ENCODE measurements around the gene TMEM178A. TPM values are rescaled to one million over a fixed set of nuclear protein-coding genes. Genes with fewer than 3 reads are reported as not detected.

The TMEM178A gene
- total and polyA plus RNA-seq, 2 of the 8 experiments (the other 6 are each of a cell fraction or from before 2014, with no cell fraction given), result 11.2 to 14.9 TPM

DNA sequence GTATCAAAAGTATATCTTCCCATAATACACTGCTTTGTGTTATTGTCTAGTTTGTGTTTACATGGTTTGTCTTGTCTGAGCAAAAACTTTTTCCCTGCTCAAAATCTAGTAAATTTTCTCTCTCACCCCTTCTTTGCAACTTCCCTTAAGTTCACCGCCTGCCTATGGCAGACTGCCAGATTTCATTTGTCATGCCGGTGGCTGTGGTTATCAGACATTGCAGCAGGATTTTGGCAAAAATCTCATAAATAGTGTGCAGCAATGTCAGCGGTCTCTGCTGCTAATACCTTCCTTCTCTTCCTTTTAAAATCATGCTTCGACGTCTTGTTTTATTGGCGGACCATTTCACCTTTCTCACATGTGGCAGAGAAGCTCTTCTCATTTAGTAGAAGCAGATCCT is 45.6 kb upstream of the TMEM178A start:
- H4K8ac ChIP-seq (ENCODE audit: extremely low read depth, insufficient read depth, low read length), result no peak overlapping the region
- no peak for DNase-seq (ENCODE audit: low read depth in 1 of 2, low spot score in 2 of 2)
- H4K5ac ChIP-seq (ENCODE audit: insufficient read length, low read depth, low read length), result no peak overlapping the region
- no peaks in the 10 kb centered on the region for H3K9me3 ChIP-seq (ENCODE audit: insufficient read depth in 2 of 2, low read depth in 1 of 2, low read length in 1 of 2)
- no peaks in the 10 kb centered on the region for H3K36me3 ChIP-seq (ENCODE audit: control insufficient read depth in 2 of 4, insufficient read depth in 4 of 4, low read length in 3 of 4)
- no peaks in the 10 kb centered on the region for H4K20me1 ChIP-seq (replicated peaks in 1 of 2; ENCODE audit: control insufficient read depth in 1 of 2, insufficient read depth in 2 of 2, low read length in 2 of 2)
- no peak overlapping the region for H4K91ac ChIP-seq (replicated peaks; ENCODE audit: insufficient read length, low read length)
- ChIA-PET POLR2A (ENCODE audit: partially characterized antibody) (no interaction called here), CTCF (ENCODE audit: partially characterized antibody) (interaction anchor here (0.7 to 1.5 kb wide), 2 partner anchors 107 to 452 kb away, joined by 3 read pairs; no protein-coding TSS in a partner anchor)
- no peak overlapping the region for H3K9ac ChIP-seq (replicated peaks in 1 of 4; ENCODE audit: extremely low read depth in 1 of 4, low read depth in 3 of 4, low read length in 3 of 4)
- no peaks in the 10 kb centered on the region for H3K79me2 ChIP-seq (ENCODE audit: control insufficient read depth in 1 of 2, insufficient read depth in 2 of 2, low read length in 2 of 2)
- H3K4ac ChIP-seq (replicated peaks; ENCODE audit: insufficient read length, low read depth, low read length), result no peak overlapping the region
- H3K23ac ChIP-seq (ENCODE audit: insufficient read length), result no peak overlapping the region
- no peak overlapping the region for H3K27ac ChIP-seq (ENCODE audit: low read depth, low read length)
- no peak overlapping the region for H3K4me3 ChIP-seq (ENCODE audit: extremely low read depth in 1 of 4, insufficient read depth in 2 of 4, low read depth in 3 of 4, low read length in 4 of 4)
- FAIRE-seq, result no peak
- no peak overlapping the region for H3K4me2 ChIP-seq (ENCODE audit: insufficient read depth in 1 of 2, low read depth in 2 of 2, low read length in 2 of 2)
- no peak overlapping the region for H2AFZ ChIP-seq (ENCODE audit: low read length)
- 90% methylated on average over 6 of the region's 6 CpGs; no CpG with 5 or more reads in 1 of the 2 experiments for WGBS, 2 experiments (ENCODE audit: extremely low coverage in 1 of 2, insufficient coverage in 1 of 2, insufficient read length in 1 of 2, insufficient replicate concordance in 2 of 2, low coverage in 1 of 2, low lambda C conversion rate in 2 of 2, missing lambda C conversion rate in 1 of 2)
- H2BK120ac ChIP-seq (replicated peaks; ENCODE audit: low read depth, low read length), result no peak overlapping the region
- H3K14ac ChIP-seq (ENCODE audit: insufficient read length), result no peak overlapping the region
- H3K4me1 ChIP-seq (replicated peaks in 1 of 4; ENCODE audit: control insufficient read depth in 3 of 4, insufficient read depth in 4 of 4, low read length in 3 of 4), result peaks cover 0 to 10% (median 3%) of the 10 kb centered on the region in 4 experiments; a peak in 2 of 7 replicates
- no peak overlapping the region for H2AK5ac ChIP-seq (ENCODE audit: low read depth, low read length)
- peaks cover 0 to 1% (median 0%) of the 10 kb centered on the region in 4 experiments; a peak in 1 of 7 replicates for H3K27me3 ChIP-seq (replicated peaks in 1 of 4; ENCODE audit: control insufficient read depth in 3 of 4, extremely low read depth in 1 of 4, insufficient read depth in 3 of 4, low read length in 3 of 4)
- H3K23me2 ChIP-seq (ENCODE audit: low read depth, low read length), result no peaks in the 10 kb centered on the region
- H2BK20ac ChIP-seq (ENCODE audit: low read length), result no peak overlapping the region
- no peak overlapping the region for H3K18ac ChIP-seq (ENCODE audit: extremely low read depth, low read length)
- H3K56ac ChIP-seq (replicated peaks; ENCODE audit: insufficient read length, low read depth, low read length), result no peak overlapping the region
- H3K79me1 ChIP-seq (ENCODE audit: low read depth, low read length), result no peaks in the 10 kb centered on the region
- H2BK5ac ChIP-seq (ENCODE audit: low read depth, low read length), result no peak overlapping the region
- no peak overlapping the region for H2BK12ac ChIP-seq (ENCODE audit: low read depth, low read length)
- no peak overlapping the region for H2BK15ac ChIP-seq (ENCODE audit: low read length)
- TF ChIP-seq SRF (IDR thresholded peaks at IDR 0.05; ENCODE audit: low read depth, low read length), result no peak
- TF ChIP-seq, protein P1, sequence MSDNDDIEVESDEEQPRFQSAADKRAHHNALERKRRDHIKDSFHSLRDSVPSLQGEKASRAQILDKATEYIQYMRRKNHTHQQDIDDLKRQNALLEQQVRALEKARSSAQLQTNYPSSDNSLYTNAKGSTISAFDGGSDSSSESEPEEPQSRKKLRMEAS (IDR thresholded peaks at IDR 0.05), result no peak
- no peak for TF ChIP-seq RBBP5 (IDR thresholded peaks at IDR 0.05; ENCODE audit: borderline replicate concordance, low read depth, low read length)
- no peak for TF ChIP-seq TBP (IDR thresholded peaks at IDR 0.05; ENCODE audit: low read depth, low read length)
- TF ChIP-seq CTBP2 (IDR thresholded peaks at IDR 0.05; ENCODE audit: borderline replicate concordance, insufficient read depth, insufficient read length, low read length), result no peak
- TF ChIP-seq, protein P2, sequence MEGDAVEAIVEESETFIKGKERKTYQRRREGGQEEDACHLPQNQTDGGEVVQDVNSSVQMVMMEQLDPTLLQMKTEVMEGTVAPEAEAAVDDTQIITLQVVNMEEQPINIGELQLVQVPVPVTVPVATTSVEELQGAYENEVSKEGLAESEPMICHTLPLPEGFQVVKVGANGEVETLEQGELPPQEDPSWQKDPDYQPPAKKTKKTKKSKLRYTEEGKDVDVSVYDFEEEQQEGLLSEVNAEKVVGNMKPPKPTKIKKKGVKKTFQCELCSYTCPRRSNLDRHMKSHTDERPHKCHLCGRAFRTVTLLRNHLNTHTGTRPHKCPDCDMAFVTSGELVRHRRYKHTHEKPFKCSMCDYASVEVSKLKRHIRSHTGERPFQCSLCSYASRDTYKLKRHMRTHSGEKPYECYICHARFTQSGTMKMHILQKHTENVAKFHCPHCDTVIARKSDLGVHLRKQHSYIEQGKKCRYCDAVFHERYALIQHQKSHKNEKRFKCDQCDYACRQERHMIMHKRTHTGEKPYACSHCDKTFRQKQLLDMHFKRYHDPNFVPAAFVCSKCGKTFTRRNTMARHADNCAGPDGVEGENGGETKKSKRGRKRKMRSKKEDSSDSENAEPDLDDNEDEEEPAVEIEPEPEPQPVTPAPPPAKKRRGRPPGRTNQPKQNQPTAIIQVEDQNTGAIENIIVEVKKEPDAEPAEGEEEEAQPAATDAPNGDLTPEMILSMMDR (IDR thresholded peaks at IDR 0.05; ENCODE audit: control extremely low read depth in 1 of 3, insufficient read depth in 1 of 3, low read depth in 1 of 3, low read length in 3 of 3), result no peak
- TF ChIP-seq NANOG (IDR thresholded peaks at IDR 0.05; ENCODE audit: insufficient read depth, low read depth, low read length, poor library complexity, severe bottlenecking), result no peak
- TF ChIP-seq KDM1A (IDR thresholded peaks at IDR 0.05; ENCODE audit: borderline replicate concordance, low read length), result no peak
- no peak for TF ChIP-seq EZH2 (IDR thresholded peaks at IDR 0.05; ENCODE audit: low read depth, low read length, severe bottlenecking)
- TF ChIP-seq NRF1 (IDR thresholded peaks at IDR 0.05; ENCODE audit: low read depth, low read length), result no peak

Data from H1 (cell line).